Ascending aorta (tissue), 2 donors: ENCODE results near the gene MINDY2. TPM values are rescaled to one million over a fixed set of nuclear protein-coding genes. Genes with fewer than 3 reads are reported as not detected.

ENCODE experiments used
- DNase-seq, 2 donors: peaks; one replicate each; pipeline ENCODE4 v3.0.0-alpha.2; 2019; ENCODE audit warnings: low spot score in 2 of 2
- H3K27ac ChIP-seq, 2 donors: fragments of 200-600 bp; sonication (generic); one replicate each; pipeline ENCODE4 v1.5.1; 2016 to 2017; ENCODE audit warnings: mild to moderate bottlenecking in 1 of 2
- H3K27me3 ChIP-seq: fragments of 200-600 bp; sonication (generic); one replicate; pipeline ENCODE4 v1.5.1; 2017
- H3K36me3 ChIP-seq, 2 donors: fragments of 200-600 bp; sonication (generic); one replicate each; pipeline ENCODE4 v1.5.1; 2016
- H3K4me1 ChIP-seq, 2 donors: fragments of 200-600 bp; sonication (generic); one replicate each; pipeline ENCODE4 v1.5.1; 2016 to 2017; ENCODE audit warnings: mild to moderate bottlenecking in 1 of 2
- H3K4me3 ChIP-seq, 2 donors: fragments of 200-600 bp; sonication (generic); one replicate each; pipeline ENCODE4 v1.5.1; 2016 to 2017; ENCODE audit warnings: mild to moderate bottlenecking in 1 of 2
- H3K9me3 ChIP-seq, 2 donors: fragments of 200-600 bp; sonication (generic); one replicate each; pipeline ENCODE4 v1.5.1; 2016
- intact Hi-C: fragments of 100-400 bp; cut with DNase I; formaldehyde crosslinking; loops from one replicate; pipeline ENCODE4 v1.15.1; 2023
- total RNA-seq: library from RNA; depleted of rRNA; stranded (reverse); fragments of >200 nt; gene quantifications from one replicate; pipeline ENCODE4 v1.1.0, GENCODE V29; 2016
- TF ChIP-seq, protein P1 (sequence below), 3 experiments: fragments of 200-600 bp in 2 of 3; fragments of 450-650 bp in 1 of 3; sonication (generic) in 2 of 3; IDR thresholded peaks; one replicate each; pipeline ENCODE4 v1.5.1; 2016 to 2019; ENCODE audit warnings: antibody characterized with exemption in 3 of 3, mild to moderate bottlenecking in 1 of 3, moderate library complexity in 1 of 3

The MINDY2 gene
- total RNA-seq, 1 donor from 2014 or later = 10.4 TPM

GRCh38 chr15:58740436-58740835, 30.7 kb upstream of the MINDY2 start:
- Histone ChIP-seq H3K27ac (no peak overlapping the region), H3K36me3 (no peaks in the 10 kb centered on the region), H3K27me3 (no peaks in the 10 kb centered on the region), H3K4me1 (peaks cover 0 to 29% of the 10 kb centered on the region in 2 donors), H3K4me3 (no peak overlapping the region), H3K9me3 (no peaks in the 10 kb centered on the region)
- TF ChIP-seq, protein P1, sequence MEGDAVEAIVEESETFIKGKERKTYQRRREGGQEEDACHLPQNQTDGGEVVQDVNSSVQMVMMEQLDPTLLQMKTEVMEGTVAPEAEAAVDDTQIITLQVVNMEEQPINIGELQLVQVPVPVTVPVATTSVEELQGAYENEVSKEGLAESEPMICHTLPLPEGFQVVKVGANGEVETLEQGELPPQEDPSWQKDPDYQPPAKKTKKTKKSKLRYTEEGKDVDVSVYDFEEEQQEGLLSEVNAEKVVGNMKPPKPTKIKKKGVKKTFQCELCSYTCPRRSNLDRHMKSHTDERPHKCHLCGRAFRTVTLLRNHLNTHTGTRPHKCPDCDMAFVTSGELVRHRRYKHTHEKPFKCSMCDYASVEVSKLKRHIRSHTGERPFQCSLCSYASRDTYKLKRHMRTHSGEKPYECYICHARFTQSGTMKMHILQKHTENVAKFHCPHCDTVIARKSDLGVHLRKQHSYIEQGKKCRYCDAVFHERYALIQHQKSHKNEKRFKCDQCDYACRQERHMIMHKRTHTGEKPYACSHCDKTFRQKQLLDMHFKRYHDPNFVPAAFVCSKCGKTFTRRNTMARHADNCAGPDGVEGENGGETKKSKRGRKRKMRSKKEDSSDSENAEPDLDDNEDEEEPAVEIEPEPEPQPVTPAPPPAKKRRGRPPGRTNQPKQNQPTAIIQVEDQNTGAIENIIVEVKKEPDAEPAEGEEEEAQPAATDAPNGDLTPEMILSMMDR (IDR thresholded peaks at IDR 0.05) = no peak
- DNase-seq = no peak
- intact Hi-C loops = loop anchor here (10.0 kb wide), 2 partner anchors 574 to 1036 kb away; partner anchors contain the start of gene POLR2M

- TF ChIP-seq, protein P1 (IDR thresholded peaks at IDR 0.05) = no peak
- intact Hi-C loops = loop anchor here (10.0 kb wide), 2 partner anchors 574 to 1036 kb away; partner anchors contain the start of gene POLR2M
- no peak for DNase-seq
- Histone ChIP-seq H3K9me3 (no peaks in the 10 kb centered on the region), H3K4me1 (peaks cover 0 to 29% of the 10 kb centered on the region in 2 donors), H3K36me3 (no peaks in the 10 kb centered on the region), H3K4me3 (no peak overlapping the region), H3K27ac (no peak overlapping the region), H3K27me3 (no peaks in the 10 kb centered on the region)
Measured at GRCh38 chr15:58741032-58741431, 30.1 kb upstream of the MINDY2 start.

GRCh38 chr15:58742022-58742813, 28.9 kb upstream of the MINDY2 start:
- H3K36me3 ChIP-seq = no peaks in the 10 kb centered on the region
- H3K4me1 ChIP-seq = peaks cover 0 to 38% of the 10 kb centered on the region in 2 donors
- H3K4me3 ChIP-seq = no peak overlapping the region
- intact Hi-C loops = loop anchor here (10.0 kb wide), 2 partner anchors 573 to 1037 kb away; partner anchors contain the start of gene POLR2M
- no peaks in the 10 kb centered on the region for H3K9me3 ChIP-seq
- TF ChIP-seq, protein P1 (IDR thresholded peaks at IDR 0.05) = no peak
- H3K27me3 ChIP-seq = no peaks in the 10 kb centered on the region
- H3K27ac ChIP-seq = peak overlapping the region; percentile 19 to 20
- no peak for DNase-seq

- H3K27ac ChIP-seq = peak overlapping the region; percentile 1 to 20
- no peak overlapping the region for H3K4me3 ChIP-seq
- intact Hi-C loops = loop anchor here (10.0 kb wide), 2 partner anchors 572 to 1038 kb away; partner anchors contain the start of gene POLR2M
- H3K27me3 ChIP-seq = no peaks in the 10 kb centered on the region
- TF ChIP-seq, protein P1 (IDR thresholded peaks at IDR 0.05) = no peak
- no peak for DNase-seq
- peaks cover 0 to 40% of the 10 kb centered on the region in 2 donors for H3K4me1 ChIP-seq
- no peaks in the 10 kb centered on the region for H3K9me3 ChIP-seq
- H3K36me3 ChIP-seq = no peaks in the 10 kb centered on the region
Measured at GRCh38 chr15:58742819-58743502, 28.1 kb upstream of the MINDY2 start.

DNA sequence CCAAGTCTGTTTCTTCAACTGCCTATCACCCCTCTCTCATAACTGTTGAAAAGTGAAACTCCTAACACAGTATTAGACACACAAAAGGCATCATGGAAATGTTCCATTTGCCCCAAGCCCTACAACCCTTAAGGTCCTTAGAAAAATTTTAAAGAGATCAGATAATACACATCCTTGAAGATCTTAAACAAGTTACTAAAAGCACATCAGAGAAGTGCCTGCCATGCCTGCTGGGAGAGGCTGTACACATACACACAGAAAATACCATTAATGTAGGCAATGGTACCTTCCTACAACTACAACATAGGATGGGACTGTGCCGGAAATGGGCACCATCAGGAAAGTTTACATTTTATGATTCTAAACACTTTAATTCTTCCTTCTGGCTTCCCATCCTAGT, 24.9 kb upstream of the MINDY2 start:
- intact Hi-C loops = loop anchor here (10.0 kb wide), 2 partner anchors 569 to 1041 kb away; partner anchors contain the start of gene POLR2M
- H3K27me3 ChIP-seq = no peaks in the 10 kb centered on the region
- DNase-seq = no peak
- TF ChIP-seq, protein P1 (IDR thresholded peaks at IDR 0.05) = no peak
- no peaks in the 10 kb centered on the region for H3K36me3 ChIP-seq
- H3K27ac ChIP-seq = no peak overlapping the region
- H3K4me3 ChIP-seq = no peak overlapping the region
- peaks cover 0 to 30% of the 10 kb centered on the region in 2 donors for H3K4me1 ChIP-seq
- H3K9me3 ChIP-seq = no peaks in the 10 kb centered on the region
